Renal pelvis (tissue), 4 donors: ENCODE results near the gene MYOD1. TPM values are rescaled to one million over a fixed set of nuclear protein-coding genes. Genes with fewer than 3 reads are reported as not detected.
A peak's percentile ranks its signal among the peaks of the same experiment; 100 is the strongest.

Experiments
- DNase-seq: peaks from one replicate; pipeline ENCODE4 v3.0.0-alpha.2; 2013
- polyA plus RNA-seq, 3 donors: library from polyadenylated mRNA; unstranded; fragments of 120-200 nt; gene quantifications; one replicate each; pipeline ENCODE4 v1.2.1, GENCODE V29; 2013; ENCODE audit not compliant: insufficient read length in 3 of 3

MYOD1 gene
- polyA plus RNA-seq, 3 donors = 0.04 TPM; not detected in 2

DNA sequence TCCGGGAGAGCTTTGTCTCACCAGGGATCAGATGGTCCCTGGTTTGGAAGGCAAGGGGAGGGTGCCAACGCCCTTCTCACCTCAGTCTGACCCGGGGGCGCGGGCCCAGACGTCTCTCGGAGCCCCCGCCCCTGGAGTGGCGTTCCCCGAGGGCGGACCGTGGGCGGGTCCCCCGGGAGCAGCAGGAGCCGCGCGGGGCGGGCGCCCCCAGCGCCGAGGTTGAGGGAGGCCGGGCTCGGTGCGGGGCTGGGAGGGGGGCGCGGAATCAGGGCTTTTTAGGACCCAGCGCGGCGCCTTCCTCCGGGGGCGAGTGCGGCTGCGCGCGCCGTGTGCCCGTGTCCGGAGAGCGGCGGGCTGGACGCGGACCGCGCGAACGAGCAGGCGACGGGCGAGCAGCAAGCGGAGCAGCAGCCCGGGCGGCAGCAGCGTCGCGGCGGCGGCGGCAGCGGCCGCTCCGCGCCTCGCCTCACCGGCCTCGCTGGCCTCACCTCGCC lies 15.1 kb downstream of the MYOD1 start, which contains the start of gene KCNC1:
KCNC1 (plus strand) TSS at position 364 of the 494 bp plus-strand sequence. CDS start 1,222 bp downstream, outside the sequence.
- no peak for DNase-seq

DNA sequence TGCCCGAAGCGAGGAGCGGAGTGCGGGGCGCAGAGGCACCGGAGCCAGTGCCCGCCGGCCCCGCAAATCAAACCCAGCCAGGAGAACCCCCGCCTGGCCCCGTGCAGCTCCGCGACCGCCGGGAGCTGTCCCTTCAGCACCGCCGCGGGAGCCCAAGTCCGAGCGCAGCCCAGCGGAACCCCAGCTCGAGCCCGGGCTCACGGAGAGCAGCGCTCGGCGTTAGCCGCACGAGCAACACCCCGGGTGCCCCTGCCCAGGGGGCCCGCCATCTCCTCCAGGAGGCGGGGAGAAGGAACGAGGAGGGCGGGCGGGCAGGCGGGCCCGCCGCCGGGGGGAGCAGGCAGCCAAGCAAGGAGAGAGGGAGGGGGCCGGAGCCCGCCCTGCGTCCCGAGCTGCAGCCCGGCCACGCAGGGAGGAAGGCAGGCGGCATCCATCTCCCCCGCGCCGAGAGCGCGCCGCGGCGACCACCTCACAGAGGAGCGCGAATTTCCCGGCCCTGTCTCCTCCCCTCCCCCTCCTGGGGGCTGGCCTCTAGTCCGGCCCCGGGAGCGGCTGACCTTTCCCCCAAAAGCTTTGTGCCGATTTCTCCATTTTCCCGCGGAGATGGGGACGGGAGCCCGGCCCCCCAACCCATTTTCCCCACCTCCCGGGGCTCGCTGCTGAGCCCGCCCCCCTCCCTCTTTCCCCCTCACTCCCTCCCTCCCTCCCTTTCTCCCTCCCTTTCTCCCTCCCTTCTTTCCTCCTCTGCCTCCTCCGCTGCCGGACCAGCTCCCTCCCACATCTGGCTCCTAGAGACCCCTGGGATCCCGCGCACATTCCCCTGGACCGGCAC lies 15.8 kb downstream of the MYOD1 start:
- peak; percentile 87 for DNase-seq

DNA sequence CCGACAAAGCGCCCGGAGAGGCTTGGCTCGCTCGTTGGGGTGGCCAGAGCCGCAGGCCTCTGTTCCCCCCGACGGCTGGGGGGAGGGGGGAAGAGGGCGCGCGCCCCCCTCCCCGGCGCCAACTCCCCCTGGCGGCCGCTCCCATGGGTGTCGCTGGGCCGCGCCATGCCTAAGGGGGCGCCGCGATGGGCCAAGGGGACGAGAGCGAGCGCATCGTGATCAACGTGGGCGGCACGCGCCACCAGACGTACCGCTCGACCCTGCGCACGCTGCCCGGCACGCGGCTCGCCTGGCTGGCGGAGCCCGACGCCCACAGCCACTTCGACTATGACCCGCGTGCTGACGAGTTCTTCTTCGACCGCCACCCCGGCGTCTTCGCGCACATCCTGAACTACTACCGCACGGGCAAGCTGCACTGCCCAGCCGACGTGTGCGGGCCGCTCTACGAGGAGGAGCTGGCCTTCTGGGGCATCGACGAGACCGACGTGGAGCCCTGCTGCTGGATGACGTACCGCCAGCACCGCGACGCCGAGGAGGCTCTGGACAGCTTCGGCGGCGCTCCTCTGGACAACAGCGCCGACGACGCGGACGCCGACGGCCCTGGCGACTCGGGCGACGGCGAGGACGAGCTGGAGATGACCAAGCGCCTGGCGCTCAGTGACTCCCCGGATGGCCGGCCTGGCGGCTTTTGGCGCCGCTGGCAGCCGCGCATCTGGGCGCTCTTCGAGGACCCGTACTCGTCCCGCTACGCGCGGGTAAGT lies 16.6 kb downstream of the MYOD1 start:
- DNase-seq = no peak

DNA sequence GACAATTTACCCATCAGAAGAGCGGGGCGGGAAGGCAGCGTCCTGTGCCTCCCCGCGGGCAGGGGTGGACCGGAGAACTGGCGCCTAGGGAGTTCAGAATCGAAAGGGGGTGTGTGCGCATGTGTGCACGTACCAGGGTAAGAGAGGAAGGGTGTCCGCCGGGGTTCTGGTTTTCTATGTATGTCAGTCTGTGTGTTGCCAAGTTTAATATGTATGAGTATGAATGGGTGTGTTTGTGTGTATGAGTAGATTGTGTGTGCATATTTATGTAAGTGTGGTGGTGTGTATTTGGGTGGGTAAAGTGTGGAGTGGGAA lies 17.2 kb downstream of the MYOD1 start:
- DNase-seq = no peak

DNA sequence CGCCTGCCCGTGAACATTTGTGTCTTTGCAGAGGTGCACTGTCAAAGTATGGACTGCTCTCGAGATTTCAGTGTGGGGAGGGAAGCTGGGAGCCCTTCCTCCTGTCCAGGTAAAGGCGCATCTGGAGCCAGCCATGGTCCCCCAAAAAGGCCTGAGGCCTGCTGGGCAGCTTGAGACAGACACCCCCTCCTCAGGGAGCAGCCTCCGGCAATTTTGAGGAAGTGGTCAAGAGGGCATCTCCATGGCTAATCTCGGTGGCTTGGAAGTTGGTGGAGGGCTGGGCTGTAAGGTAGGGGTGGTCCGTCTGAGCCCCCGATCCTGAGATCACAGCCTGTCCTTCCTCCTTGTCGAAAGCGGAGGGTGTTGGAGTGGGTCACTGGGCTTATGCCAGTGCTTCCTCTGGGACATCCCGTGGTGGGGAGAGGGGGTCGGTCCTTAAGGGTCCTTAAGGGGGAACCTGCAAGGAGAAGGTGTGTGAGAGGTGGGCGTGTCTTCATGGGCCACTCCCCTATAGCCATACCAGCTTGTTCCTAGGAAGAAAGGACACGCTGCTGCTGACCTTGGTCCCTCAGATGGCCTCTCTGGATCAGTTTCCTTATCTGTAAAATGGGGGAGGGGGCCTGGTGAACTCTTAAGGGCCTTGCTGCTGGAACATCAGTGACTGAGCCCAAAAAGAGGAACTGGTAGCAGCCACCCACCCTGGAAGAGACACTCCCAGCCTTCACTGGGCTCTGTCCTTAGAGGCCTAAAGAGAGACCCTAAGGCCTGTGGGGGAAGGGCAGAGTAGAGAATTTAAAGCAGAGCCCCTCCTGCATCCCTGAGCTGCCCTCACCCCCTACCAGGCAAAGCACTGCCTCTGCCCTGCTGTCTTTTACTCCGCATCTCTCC lies 17.8 kb downstream of the MYOD1 start:
- no peak for DNase-seq

GRCh38 chr11:17738151-17738973 lies 19.0 kb downstream of the MYOD1 start:
- no peak for DNase-seq

DNA sequence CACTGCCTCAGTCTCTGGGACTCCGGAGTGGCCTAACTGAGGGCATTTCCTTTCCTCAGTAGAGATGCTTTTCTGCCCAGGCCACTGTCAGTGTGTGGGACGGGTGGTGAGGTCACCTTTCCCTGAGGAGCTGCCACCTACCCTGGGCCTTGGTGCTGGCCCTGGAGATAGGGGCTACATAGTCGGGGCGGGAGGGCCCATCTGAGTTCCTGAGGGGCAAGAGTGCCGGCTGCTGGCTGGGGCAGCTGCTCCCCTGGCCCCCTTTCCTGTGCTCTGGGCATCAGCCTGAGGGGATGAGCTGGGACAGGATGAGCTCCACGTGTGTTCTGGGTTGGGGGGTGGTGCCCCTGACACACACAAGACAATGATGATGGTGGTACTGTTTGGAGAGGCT lies 20.6 kb downstream of the MYOD1 start:
- DNase-seq = no peak

DNA sequence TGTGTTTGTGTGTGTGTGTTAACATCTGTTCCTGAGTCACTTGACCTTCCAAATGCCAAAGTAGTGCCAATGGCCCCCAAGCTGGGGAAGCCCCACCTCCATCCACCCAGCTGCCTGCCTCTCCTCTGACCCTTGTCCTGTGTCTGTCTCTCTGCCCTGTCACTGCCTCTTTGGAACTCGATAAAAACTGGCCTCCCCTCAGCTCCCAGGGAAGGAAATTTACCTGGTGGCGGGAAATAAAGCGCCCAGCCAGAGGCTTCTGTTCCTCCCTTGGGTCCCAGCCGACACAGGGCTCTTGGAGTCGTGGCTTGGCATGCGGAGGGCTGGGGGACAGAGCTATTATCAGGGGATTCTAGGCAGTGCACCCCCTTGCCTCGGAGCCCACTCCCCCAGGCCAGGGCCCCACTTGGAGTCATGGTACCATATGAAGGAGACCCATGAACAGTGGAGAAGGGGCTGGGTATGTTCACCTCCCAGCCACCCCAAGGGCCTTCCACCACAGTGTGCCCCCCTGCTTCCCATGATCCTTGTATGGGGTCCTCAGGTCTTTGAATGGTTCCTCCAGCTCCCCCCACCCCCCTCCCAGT lies 21.4 kb downstream of the MYOD1 start:
- no peak for DNase-seq

GRCh38 chr11:17741487-17741886 lies 22.1 kb downstream of the MYOD1 start:
- no peak for DNase-seq

DNA sequence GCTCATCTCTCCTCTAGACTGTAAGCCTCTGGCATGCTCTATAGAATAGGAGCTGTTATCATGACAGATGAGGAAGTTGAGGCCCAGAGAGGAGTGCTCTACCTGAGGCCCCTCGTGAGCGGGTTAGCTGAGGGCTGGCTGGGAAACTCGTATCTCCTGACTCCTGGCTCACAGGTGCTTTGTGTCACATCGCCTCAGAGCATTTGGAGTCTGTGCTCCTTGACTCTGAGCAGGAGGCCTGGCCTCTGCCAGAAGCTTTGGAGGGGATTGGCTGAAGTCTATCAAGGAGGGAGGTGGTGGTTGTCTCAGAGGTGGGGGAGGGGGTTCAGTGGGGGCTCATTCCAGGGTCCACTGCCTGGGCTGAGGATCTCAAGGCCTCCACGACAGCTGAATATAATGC lies 22.6 kb downstream of the MYOD1 start:
- DNase-seq = no peak

DNA sequence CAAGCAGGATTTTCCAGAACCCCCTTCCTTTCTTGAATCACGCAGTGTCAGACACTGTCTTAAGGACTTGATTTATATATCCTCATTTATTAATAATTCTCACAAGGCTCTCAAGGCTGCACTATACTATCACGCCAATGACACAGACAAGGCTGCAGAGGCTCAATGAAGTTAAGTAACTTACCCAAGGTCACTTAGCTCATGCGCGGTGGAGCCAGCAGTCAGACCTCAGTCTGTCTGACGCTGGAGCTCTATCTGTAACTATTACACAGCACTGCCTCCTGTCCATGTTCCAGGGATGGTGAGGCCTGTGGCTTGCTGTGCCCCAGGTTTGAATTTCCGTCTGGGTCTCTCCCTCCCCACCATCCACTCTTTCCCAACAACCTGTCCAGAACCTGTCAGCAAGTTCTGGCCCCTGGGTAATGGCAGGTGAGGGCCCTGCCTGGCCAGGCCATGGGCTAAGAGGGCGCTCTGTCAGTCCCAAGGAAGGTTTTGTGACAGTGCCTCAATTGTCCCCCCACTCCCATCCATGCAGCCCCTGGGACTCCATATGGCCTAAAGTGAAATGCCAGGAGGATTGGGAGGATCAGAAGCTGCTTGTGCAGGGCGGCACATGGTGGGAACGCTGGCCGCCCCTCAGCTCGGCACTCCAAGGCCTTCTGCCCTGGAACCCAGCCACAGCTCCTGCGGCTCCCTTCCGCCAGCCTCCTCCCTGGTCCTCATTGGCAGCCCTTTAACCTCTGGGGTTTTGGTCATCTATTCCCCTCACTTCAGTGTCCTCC lies 23.8 kb downstream of the MYOD1 start:
- DNase-seq = no peak

DNA sequence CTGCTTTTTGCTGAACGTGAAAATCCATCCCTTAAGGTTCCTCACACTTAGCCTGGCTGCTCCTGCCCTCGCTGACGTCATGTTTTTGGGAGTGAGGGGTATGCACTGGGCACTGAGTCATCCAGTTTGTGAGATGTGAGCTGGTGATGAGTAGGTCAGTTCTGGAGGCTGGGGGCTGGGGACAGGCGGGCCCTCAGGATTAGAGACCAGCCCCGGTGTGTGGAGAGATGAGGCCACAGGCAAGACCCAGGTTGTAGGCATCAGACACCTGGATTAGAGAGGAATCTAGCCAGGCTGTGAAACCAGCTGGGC lies 24.4 kb downstream of the MYOD1 start:
- DNase-seq = no peak

DNA sequence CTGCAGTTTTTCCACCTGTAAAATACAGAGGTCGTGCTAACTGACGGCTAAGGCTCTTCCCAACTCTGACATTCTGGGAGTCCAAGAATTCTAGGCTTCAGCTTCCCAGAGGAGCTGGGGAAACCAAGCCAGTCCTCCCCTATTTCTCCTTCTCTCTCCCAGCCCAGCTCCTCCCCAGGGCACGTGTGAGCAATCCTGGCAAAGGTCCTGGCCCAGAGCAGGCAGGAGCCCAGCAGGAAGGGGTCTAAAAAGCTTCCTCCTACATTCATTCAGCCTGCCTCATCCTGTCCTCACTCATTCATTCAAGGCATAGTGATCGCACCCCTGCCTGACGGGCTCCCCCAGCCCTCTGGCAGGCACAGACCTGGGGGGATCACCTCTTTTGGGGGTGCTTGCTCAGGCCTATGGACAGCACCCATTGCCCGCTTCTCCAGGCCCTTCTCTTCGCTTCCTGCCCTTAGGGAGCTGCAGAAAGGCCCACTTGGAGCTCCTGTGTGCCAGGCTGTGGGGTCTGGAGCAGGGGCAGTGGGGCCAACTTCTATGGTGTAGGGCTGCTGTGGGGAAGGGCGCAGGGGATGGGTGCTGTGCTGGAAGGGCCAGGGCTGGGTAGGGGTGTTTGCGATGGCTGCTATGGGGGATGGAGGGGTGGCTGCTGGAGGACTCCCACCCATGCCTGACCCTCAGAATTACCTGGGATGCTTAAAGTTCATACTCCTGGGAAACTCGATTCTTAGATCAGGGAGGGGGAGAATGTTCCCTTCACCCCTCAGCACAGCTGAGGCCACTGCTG lies 25.0 kb downstream of the MYOD1 start:
- no peak for DNase-seq

DNA sequence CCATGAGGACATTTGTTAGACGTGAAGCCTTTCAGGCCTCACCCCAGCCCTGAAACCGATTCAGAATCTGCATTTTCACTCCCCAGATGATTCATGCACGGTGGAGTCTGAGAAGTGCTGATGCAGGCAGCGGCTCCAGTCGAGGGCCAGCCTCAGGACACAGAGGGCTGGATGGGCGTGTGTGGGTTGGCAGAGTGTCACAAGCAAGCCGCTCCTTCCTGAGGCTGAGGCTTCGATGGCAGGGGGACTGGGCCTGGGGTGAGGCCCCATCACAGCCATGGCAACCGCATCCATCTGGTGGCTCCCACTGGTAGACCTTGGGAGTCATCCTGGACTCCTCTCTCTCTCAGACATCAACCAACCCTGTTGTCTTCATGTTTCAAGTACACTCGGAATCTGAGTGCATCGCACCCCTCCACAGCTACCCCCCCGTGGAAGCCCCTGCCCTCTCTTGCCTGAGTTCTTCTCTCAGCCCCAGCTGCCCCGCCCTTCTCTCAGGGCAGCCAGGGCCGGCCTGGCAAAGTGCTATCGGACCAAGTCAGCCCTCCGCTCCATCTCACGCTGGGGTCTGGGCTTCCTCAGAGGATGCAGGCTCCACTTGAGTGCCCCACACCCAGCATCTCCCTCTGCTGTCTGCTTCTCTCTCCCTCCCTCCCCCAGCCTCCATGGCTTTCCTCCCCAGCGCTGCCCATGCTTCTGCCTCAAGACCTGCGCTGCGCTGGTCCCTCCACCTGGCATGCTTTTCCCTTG lies 25.8 kb downstream of the MYOD1 start:
- DNase-seq = no peak

DNA sequence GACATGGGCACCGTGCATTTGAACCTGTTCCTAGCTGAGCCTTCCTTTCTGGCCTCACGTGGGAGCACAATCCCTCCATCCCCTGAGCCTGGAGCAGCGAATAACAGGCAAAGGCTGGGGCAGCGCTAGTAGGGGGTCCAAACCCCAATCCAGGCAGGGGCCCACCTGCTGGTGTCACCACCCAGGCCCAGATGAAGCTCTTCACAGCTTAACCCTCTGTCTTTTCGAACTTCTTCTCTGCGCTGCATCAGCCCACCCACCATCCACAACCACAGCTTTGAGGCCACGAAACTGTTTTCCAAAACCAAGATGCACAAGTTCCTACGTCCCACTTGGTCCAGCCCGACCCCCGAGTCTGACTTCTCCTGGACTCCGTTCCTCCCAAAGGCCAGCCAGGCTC lies 26.7 kb downstream of the MYOD1 start:
- no peak for DNase-seq

GRCh38 chr11:17747131-17747955 lies 28.0 kb downstream of the MYOD1 start:
- DNase-seq = no peak

- no peak for DNase-seq
Measured at GRCh38 chr11:17748044-17748443, 28.7 kb downstream of the MYOD1 start.
